ENCODE measurements around the gene CPA5. TPM values are rescaled to one million over a fixed set of nuclear protein-coding genes. Genes with fewer than 3 reads are reported as not detected.

CPA5 gene
- total and polyA plus RNA-seq, 8 donors: 0.09 to 0.35 (median 0.20) TPM; not detected in 4

DNA sequence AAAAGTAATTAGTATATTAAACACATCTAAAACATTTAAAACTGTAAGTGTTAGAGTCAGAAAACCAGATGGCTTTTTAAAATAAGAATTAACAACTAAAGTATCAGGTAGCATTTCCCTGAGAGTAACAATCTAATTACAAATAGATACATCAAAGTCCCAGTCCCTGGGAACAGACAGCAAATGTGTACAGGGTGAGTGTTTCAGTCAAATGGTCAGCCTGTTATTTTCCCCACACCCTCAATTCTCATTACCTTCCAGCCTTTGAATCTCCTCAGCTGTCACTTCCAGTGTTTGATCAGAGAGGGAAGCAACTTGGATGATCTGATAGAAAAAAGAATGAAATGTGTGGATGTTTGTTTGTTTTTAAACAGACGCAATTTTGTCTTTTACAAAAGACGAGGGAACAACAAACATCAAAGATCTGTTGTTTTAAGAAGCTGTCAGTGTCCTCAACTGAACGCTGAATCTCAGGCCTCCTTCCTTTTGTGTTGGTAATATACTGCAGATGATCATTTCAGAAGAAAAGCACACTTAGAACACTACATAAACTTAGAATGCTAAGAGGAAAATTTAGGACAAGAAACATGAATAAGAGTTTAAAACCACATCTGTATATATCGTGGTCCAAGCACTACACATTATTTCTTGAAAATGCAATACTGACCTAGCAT, 66.4 kb downstream of the CPA5 start:
- TF ChIP-seq, protein P1, sequence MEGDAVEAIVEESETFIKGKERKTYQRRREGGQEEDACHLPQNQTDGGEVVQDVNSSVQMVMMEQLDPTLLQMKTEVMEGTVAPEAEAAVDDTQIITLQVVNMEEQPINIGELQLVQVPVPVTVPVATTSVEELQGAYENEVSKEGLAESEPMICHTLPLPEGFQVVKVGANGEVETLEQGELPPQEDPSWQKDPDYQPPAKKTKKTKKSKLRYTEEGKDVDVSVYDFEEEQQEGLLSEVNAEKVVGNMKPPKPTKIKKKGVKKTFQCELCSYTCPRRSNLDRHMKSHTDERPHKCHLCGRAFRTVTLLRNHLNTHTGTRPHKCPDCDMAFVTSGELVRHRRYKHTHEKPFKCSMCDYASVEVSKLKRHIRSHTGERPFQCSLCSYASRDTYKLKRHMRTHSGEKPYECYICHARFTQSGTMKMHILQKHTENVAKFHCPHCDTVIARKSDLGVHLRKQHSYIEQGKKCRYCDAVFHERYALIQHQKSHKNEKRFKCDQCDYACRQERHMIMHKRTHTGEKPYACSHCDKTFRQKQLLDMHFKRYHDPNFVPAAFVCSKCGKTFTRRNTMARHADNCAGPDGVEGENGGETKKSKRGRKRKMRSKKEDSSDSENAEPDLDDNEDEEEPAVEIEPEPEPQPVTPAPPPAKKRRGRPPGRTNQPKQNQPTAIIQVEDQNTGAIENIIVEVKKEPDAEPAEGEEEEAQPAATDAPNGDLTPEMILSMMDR (IDR thresholded peaks at IDR 0.05): no peak
- no peak for FAIRE-seq
- Histone ChIP-seq H3K4me3 (no peak overlapping the region), H3K27me3 (no peaks in the 10 kb centered on the region), H3K9me3 (no peaks in the 10 kb centered on the region), H3K27ac (no peak overlapping the region), H3K4me1 (peaks cover 0 to 4% (median 0%) of the 10 kb centered on the region in 3 donors), H3K36me3 (no peaks in the 10 kb centered on the region)
- WGBS, 2 donors: 81 to 86% methylated on average over 4 of the region's 4 CpGs
- intact Hi-C loops (cut with DNase I): no loop called here
- ATAC-seq: no peak
- no peak for DNase-seq

DNA sequence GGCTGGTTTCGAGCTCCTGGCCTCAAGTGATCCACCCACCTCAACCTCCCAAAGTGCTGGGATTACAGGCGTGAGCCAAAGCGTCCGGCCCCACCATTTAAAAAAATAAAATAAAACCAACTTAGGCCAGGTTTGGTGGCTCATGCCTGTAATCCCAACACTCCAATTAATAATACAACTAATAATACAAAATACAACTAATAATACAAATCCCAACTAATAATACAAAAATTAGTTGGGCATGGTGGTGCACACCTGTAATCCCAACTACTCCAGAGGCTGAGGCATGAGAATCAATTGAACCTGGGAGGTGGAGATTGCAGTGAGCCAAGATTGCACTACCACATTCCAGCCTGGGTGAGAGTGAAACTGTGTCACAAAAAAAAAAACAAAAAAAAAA, 68.6 kb downstream of the CPA5 start:
- Histone ChIP-seq H3K27me3 (no peaks in the 10 kb centered on the region), H3K4me3 (no peak overlapping the region), H3K36me3 (no peaks in the 10 kb centered on the region), H3K4me1 (no peaks in the 10 kb centered on the region), H3K9me3 (no peaks in the 10 kb centered on the region), H3K27ac (no peak overlapping the region)
- WGBS, 2 donors: 96 to 98% methylated on average over 4 of the region's 4 CpGs
- no peak for ATAC-seq
- no peak for DNase-seq
- no peak for FAIRE-seq
- intact Hi-C loops (cut with DNase I): no loop called here
- TF ChIP-seq, protein P1 (IDR thresholded peaks at IDR 0.05): no peak

DNA sequence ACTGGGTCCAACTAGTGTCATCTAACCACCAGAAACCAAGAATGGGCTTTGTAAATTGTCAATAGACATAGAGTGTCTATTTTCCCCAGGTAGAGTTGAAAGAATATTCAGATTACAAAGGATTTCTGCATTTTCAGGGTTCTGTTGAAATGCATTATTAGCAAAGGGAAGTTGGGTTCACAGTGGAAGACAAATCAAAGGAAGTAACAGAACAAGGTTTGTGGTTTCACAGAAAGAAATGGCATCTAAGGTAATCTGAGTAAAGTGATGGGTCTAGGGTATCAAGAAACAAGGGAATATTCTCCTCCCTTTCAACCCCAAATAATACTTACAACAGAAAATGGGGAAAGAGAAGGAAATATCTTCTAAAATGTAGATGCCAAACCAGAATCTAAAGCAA, 70.4 kb downstream of the CPA5 start:
- no peak overlapping the region for H3K27ac ChIP-seq
- ATAC-seq (no peak), FAIRE-seq (no peak), DNase-seq (no peak)
- H3K4me3 ChIP-seq: no peak overlapping the region
- intact Hi-C loops (cut with DNase I): no loop called here
- no peaks in the 10 kb centered on the region for H3K4me1 ChIP-seq
- TF ChIP-seq, protein P1 (IDR thresholded peaks at IDR 0.05): no peak
- H3K27me3 ChIP-seq: no peaks in the 10 kb centered on the region
- H3K9me3 ChIP-seq: no peaks in the 10 kb centered on the region
- H3K36me3 ChIP-seq: no peaks in the 10 kb centered on the region

DNA sequence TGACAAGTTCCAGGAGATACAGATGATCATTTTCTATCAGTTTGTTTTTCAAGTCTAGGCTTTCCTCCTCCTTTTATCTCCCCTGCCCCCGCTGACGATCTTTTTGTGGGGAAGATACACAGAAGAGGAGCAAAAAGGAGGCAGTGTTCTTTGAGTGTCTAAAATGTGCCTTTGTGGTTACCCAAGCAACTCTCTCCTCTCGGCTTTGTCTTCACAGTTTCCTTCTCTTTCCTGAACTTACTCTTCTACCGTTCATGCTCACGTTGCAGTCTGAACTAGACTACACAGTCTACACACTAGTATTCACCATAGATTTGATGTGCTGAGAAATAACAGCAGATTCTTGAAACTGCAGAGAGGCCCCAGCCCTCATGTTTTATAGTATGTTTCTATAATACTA, 72.6 kb downstream of the CPA5 start:
- Histone ChIP-seq H3K4me3 (no peak overlapping the region), H3K9me3 (no peaks in the 10 kb centered on the region), H3K27ac (no peak overlapping the region), H3K27me3 (no peaks in the 10 kb centered on the region), H3K4me1 (no peaks in the 10 kb centered on the region), H3K36me3 (no peaks in the 10 kb centered on the region)
- TF ChIP-seq, protein P1 (IDR thresholded peaks at IDR 0.05): no peak
- WGBS, 2 donors: 84 to 95% methylated on average over 5 of the region's 5 CpGs
- ATAC-seq: no peak
- no peak for DNase-seq
- no peak for FAIRE-seq
- intact Hi-C loops (cut with DNase I): no loop called here

DNA sequence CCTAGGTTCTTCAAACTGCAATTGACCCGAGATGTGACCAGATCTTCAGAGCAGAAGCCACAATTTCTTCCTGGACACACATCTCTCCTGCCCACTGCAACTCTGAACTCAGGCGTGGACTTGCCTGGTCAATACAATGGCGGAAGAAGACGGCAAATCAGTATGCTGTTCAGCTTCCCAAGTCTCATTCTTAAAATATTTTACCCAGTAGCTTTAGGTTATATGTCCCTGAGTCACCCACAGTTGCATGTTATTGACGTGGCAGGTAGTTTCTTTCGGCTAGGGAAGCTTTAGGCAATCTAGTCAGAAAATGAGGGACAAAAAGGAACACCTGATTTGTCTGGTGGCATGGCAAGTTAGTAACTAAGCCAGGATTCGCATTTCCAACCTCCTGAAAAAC, 73.7 kb downstream of the CPA5 start:
- Histone ChIP-seq H3K36me3 (no peaks in the 10 kb centered on the region), H3K4me1 (no peaks in the 10 kb centered on the region), H3K9me3 (no peaks in the 10 kb centered on the region), H3K27me3 (no peaks in the 10 kb centered on the region), H3K27ac (no peak overlapping the region), H3K4me3 (no peak overlapping the region)
- DNase-seq (no peak), ATAC-seq (no peak), FAIRE-seq (no peak)
- intact Hi-C loops (cut with DNase I): no loop called here
- TF ChIP-seq, protein P1 (IDR thresholded peaks at IDR 0.05): no peak
- WGBS, 2 donors: 95 to 97% methylated on average over 7 of the region's 7 CpGs

Other genes starting within 250 kb of the CPA5 start
- gene TMEM209, start 139.4 kb upstream of the CPA5 start, total RNA-seq: 10 to 100 TPM in 5 of 6 donors, 1 to 10 TPM in 1; 9.3 to 16.1 (median 11.4) TPM
- gene TMEM209, start 139.4 kb upstream of the CPA5 start, polyA plus RNA-seq: 1 to 10 TPM; 4.2 to 5.9 TPM
- gene SSMEM1, start 137.0 kb upstream of the CPA5 start, total RNA-seq: not detected
- under 1 TPM in 1 of 2 donors, not detected in 1; 0.09 TPM for gene SSMEM1, start 137.0 kb upstream of the CPA5 start, polyA plus RNA-seq
- over 10,000 TPM in 1 of 6 donors, 1,000 to 10,000 TPM in 5; 5,238 to 12,479 (median 6,515) TPM for gene CPA2, start 78.0 kb upstream of the CPA5 start, total RNA-seq
- gene CPA2, start 78.0 kb upstream of the CPA5 start, polyA plus RNA-seq: 1,000 to 10,000 TPM; 4,251 to 4,591 TPM
- 10 to 100 TPM in 1 of 6 donors, 1 to 10 TPM in 5; 4.5 to 12.4 (median 5.9) TPM for gene CPA4, start 51.7 kb upstream of the CPA5 start, total RNA-seq
- gene CPA4, start 51.7 kb upstream of the CPA5 start, polyA plus RNA-seq: 1 to 10 TPM; 6.9 to 8.4 TPM
- gene CPA1, start 35.7 kb downstream of the CPA5 start, total RNA-seq: over 10,000 TPM; 17,933 to 50,686 (median 40,969) TPM
- over 10,000 TPM; 12,124 to 14,783 TPM for gene CPA1, start 35.7 kb downstream of the CPA5 start, polyA plus RNA-seq
- 10 to 100 TPM in 1 of 6 donors, 1 to 10 TPM in 5; 3.5 to 10.3 (median 4.5) TPM for gene CEP41, start 96.2 kb downstream of the CPA5 start, total RNA-seq
- gene CEP41, start 96.2 kb downstream of the CPA5 start, polyA plus RNA-seq: 1 to 10 TPM; 1.8 to 4.9 TPM
- 10 to 100 TPM; 23.5 to 56.4 (median 33.0) TPM for gene MEST, start 147.3 kb downstream of the CPA5 start, total RNA-seq
- gene MEST, start 147.3 kb downstream of the CPA5 start, polyA plus RNA-seq: 10 to 100 TPM; 17.0 to 21.2 TPM

Measured in pancreas (tissue), 10 donors.